Kidney (tissue), 14 donors: Measurements from ENCODE around the gene CD37. TPM values are rescaled to one million over a fixed set of nuclear protein-coding genes. Genes with fewer than 3 reads are reported as not detected.

Experiments used
- DNase-seq, 5 donors: peaks; one replicate each; pipeline ENCODE4 v3.0.0-alpha.2; 2013 to 2020
- FAIRE-seq: peaks from 2 replicates; lab custom pipeline; 2012; peaks lifted over from hg19 to GRCh38; lab: Jason Lieb, UNC
- H3K27ac ChIP-seq, 2 donors: one replicate each; pipeline ENCODE4 v1.7.0; 2013; ENCODE audit warnings: low read depth in 2 of 2, low read length in 2 of 2, inconsistent platforms in 1 of 2
- H3K27me3 ChIP-seq: one replicate; pipeline ENCODE4 v1.7.1; 2013; ENCODE audit warnings: low read length, inconsistent platforms; ENCODE audit not compliant: control insufficient read depth, insufficient read depth
- H3K36me3 ChIP-seq, 3 donors: one replicate each; pipeline versions ENCODE4 v1.7.0 to v1.7.1; 2013; ENCODE audit warnings: low read length in 3 of 3, control low read depth in 1 of 3, inconsistent platforms in 1 of 3; ENCODE audit not compliant: insufficient read depth in 3 of 3, control insufficient read depth in 2 of 3
- H3K4me1 ChIP-seq, 3 donors: one replicate each; pipeline versions ENCODE4 v1.7.0 to v1.7.1; 2013; ENCODE audit warnings: low read length in 3 of 3, inconsistent platforms in 1 of 3, low read depth in 1 of 3; ENCODE audit not compliant: control insufficient read depth in 2 of 3, insufficient read depth in 2 of 3
- H3K4me3 ChIP-seq, 3 donors: one replicate each; pipeline versions ENCODE4 v1.7.0 to v1.8.1; 2013; ENCODE audit warnings: low read length in 3 of 3, control low read depth in 1 of 3, inconsistent platforms in 1 of 3
- H3K9ac ChIP-seq, 3 donors: one replicate each; pipeline versions ENCODE4 v1.7.0 to v1.7.1; 2013; ENCODE audit warnings: low read length in 3 of 3, control low read depth in 1 of 3, inconsistent platforms in 1 of 3
- H3K9me3 ChIP-seq, 3 donors: one replicate each; pipeline versions ENCODE4 v1.7.0 to v1.7.1; 2013; ENCODE audit warnings: low read length in 3 of 3, control low read depth in 1 of 3, inconsistent platforms in 1 of 3; ENCODE audit not compliant: control insufficient read depth in 2 of 3, insufficient read depth in 1 of 3
- intact Hi-C: fragments of 100-400 bp; cut with DNase I; formaldehyde crosslinking; loops from one replicate; pipeline ENCODE4 v1.11.1; 2022
- polyA plus RNA-seq: library from polyadenylated mRNA; stranded (reverse); fragments of 350-450 nt; fragmentation: Illumina TruSeq; extraction: RNeasy Lipid Tissue Mini Kit (QIAGEN cat#74804); gene quantifications from one replicate; pipeline ENCODE4 v1.2.3, GENCODE V29; 2014; ENCODE audit warnings: low read depth, low replicate concordance; ENCODE audit not compliant: insufficient read depth
- total RNA-seq: library from RNA; stranded (reverse); fragmentation: NEBNext Ultra II Directional; extraction: Animal tissue kit (Norgen Biotek cat#: 25700); gene quantifications from one replicate; pipeline ENCODE4 v1.2.1, GENCODE V29; 2021
- TF ChIP-seq, protein P1 (sequence below): IDR thresholded peaks from 3 replicates; pipeline ENCODE4 v1.5.1; 2012; ENCODE audit warnings: mild to moderate bottlenecking, moderate library complexity, borderline replicate concordance; ENCODE audit not compliant: insufficient read depth; ENCODE audit errors: extremely low read depth
- donor health status: control.
- donor health status: control.
- donor health status: control.
- donor health status: control.
- donor health status: control.
- donor health status: DM: yes; HTN: yes; CAD: no.
- donor health status: Normal renal cell carcinoma (clear cell type).

The CD37 gene
- total and polyA plus RNA-seq, 2 donors from 2014 or later, result 3.8 to 35.7 TPM

DNA sequence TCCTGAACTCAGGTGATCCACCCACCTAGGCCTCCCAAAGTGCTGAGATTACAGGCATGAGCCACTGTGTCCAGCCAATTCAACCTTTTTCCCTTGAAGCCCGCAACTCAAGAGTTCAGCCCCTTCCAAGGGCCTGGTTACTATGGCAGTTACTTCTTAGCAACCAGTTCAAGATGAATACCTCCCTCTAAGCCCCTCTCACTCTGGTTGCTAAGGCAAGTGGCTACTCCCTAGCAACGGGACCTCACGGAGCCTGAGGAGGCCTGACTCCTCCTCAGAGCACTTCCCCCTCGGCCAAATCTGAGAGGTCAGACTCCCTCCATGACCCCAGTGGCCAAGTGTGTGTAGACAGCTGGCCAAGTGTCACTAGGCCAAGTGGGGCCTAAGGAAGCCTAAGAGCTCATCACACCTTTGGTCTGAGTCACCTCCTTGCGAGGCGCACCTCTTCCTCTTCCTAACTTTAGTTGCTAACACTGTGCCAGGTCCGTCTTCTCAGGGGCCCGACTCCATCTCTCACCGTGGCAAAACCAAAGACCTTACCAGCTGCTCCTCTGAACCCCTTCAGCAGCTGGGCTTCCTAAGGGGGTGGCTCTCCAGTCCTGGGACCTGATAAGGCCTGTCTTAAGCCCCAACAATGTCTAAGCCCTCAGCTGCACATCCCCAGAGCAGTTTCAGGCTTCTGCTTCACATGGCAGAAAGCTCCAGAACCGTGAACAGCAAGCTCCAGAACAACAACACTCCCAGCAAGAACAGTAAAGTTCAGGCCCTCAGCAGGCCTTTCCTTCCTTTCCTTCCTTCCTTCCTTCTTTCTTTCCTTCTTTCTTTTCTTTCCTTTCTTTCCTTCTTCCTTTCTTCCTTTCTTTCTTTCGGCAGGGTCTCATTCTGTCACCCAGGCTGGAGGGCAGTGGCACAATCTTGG is 9.6 kb downstream of the CD37 start:
- H3K27me3 ChIP-seq, result no peaks in the 10 kb centered on the region
- no peak overlapping the region for H3K9ac ChIP-seq
- peaks cover 0 to 15% (median 6%) of the 10 kb centered on the region in 3 donors for H3K36me3 ChIP-seq
- DNase-seq, result peak in 3 of 5 donors; percentile 42 to 55 (median 52)
- H3K4me3 ChIP-seq, result no peak overlapping the region
- no peaks in the 10 kb centered on the region for H3K9me3 ChIP-seq
- no peak for FAIRE-seq
- intact Hi-C loops, result no loop called here
- no peak overlapping the region for H3K27ac ChIP-seq
- TF ChIP-seq, protein P1, sequence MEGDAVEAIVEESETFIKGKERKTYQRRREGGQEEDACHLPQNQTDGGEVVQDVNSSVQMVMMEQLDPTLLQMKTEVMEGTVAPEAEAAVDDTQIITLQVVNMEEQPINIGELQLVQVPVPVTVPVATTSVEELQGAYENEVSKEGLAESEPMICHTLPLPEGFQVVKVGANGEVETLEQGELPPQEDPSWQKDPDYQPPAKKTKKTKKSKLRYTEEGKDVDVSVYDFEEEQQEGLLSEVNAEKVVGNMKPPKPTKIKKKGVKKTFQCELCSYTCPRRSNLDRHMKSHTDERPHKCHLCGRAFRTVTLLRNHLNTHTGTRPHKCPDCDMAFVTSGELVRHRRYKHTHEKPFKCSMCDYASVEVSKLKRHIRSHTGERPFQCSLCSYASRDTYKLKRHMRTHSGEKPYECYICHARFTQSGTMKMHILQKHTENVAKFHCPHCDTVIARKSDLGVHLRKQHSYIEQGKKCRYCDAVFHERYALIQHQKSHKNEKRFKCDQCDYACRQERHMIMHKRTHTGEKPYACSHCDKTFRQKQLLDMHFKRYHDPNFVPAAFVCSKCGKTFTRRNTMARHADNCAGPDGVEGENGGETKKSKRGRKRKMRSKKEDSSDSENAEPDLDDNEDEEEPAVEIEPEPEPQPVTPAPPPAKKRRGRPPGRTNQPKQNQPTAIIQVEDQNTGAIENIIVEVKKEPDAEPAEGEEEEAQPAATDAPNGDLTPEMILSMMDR, result no peak
- H3K4me1 ChIP-seq, result peaks cover 0 to 8% (median 0%) of the 10 kb centered on the region in 3 donors

DNA sequence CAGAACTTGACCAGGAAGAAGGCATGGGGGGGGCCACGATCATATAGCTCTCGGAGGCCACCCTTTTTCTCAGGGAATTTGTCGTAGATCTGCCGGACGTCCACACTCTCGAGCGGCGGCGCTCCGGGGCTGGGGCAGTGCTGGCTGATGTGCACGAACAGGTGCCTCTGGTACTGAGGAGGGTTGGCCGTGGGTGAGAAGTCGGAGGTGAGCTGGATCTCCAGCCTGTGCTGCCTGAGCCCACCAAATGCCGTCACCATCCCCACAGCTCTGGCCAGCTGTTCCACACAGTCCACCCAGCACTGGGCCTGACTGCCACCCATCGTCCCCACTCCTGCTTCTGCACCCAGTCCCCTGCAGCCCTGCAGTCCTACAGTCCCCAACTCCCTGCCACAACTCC is 12.0 kb downstream of the CD37 start:
- Histone ChIP-seq H3K4me3 (no peak overlapping the region), H3K27me3 (no peaks in the 10 kb centered on the region), H3K36me3 (peaks cover 0 to 21% (median 4%) of the 10 kb centered on the region in 3 donors), H3K9ac (no peak overlapping the region), H3K4me1 (no peaks in the 10 kb centered on the region), H3K9me3 (no peaks in the 10 kb centered on the region), H3K27ac (no peak overlapping the region)
- TF ChIP-seq, protein P1, result no peak
- no peak for DNase-seq
- FAIRE-seq, result no peak
- intact Hi-C loops, result no loop called here

DNA sequence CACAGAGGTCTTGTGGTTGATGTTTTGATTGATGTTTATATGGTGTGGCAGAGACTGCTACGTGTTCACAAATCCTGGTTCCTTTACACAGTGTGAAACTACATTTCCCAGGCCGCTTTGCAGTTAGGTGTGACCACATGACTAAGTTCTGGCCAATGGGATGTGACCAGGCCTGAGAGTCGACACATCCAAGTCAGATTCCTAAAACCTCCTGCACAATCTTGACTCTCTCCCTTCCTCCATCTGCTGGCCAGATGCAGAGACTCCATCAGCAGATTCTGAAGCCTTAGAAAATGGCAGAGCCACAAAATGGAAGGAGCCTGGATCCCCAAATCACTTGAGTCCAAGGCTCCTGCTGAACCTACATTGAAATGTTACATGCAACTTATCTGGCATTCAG is 12.6 kb downstream of the CD37 start:
- Histone ChIP-seq H3K4me1 (no peaks in the 10 kb centered on the region), H3K27me3 (no peaks in the 10 kb centered on the region), H3K9me3 (no peaks in the 10 kb centered on the region), H3K4me3 (no peak overlapping the region), H3K27ac (no peak overlapping the region), H3K36me3 (peaks cover 0 to 19% (median 0%) of the 10 kb centered on the region in 3 donors), H3K9ac (no peak overlapping the region)
- no peak for FAIRE-seq
- intact Hi-C loops, result no loop called here
- peak in 3 of 5 donors; percentile 38 to 70 (median 63) for DNase-seq
- TF ChIP-seq, protein P1, result peak; percentile 5
